Ishikawa (cell line): Measurements from ENCODE around the gene ALG11.

ENCODE experiments used
- CEBPB ChIP-seq: IDR thresholded peaks from 2 replicates; pipeline ENCODE4 v1.6.1; 2012
- CREB1 ChIP-seq: IDR thresholded peaks from 2 replicates; pipeline ENCODE4 v1.6.1; 2012; ENCODE audit warnings: low read depth
- EGR1 ChIP-seq: IDR thresholded peaks from 2 replicates; pipeline ENCODE4 v1.6.1; 2012
- EP300 ChIP-seq: IDR thresholded peaks from 2 replicates; pipeline ENCODE4 v1.6.1; 2012; ENCODE audit warnings: borderline replicate concordance
- FOXM1 ChIP-seq: IDR thresholded peaks from 2 replicates; pipeline ENCODE4 v1.6.1; 2012; ENCODE audit warnings: low read depth, borderline replicate concordance
- NFIC ChIP-seq: IDR thresholded peaks from 2 replicates; pipeline ENCODE4 v1.6.1; 2012
- RAD21 ChIP-seq: IDR thresholded peaks from 2 replicates; pipeline ENCODE4 v1.6.1; 2012; ENCODE audit warnings: low read depth
- TAF1 ChIP-seq: IDR thresholded peaks from 2 replicates; pipeline ENCODE4 v1.6.1; 2012; ENCODE audit warnings: low read depth, mild to moderate bottlenecking
- TCF12 ChIP-seq: IDR thresholded peaks from 2 replicates; pipeline ENCODE4 v1.6.1; 2012; ENCODE audit warnings: low read depth
- TEAD4 ChIP-seq: IDR thresholded peaks from 2 replicates; pipeline ENCODE4 v1.6.1; 2012
- YY1 ChIP-seq: IDR thresholded peaks from 2 replicates; pipeline ENCODE4 v1.6.1; 2012; ENCODE audit warnings: low read depth
- ZBTB7A ChIP-seq: IDR thresholded peaks from 2 replicates; pipeline ENCODE4 v1.6.1; 2012; ENCODE audit warnings: low read depth
- TF ChIP-seq, protein P1 (sequence below): IDR thresholded peaks from 2 replicates; pipeline ENCODE4 v1.6.1; 2012
- TF ChIP-seq, protein P2 (sequence below): IDR thresholded peaks from 2 replicates; pipeline ENCODE4 v1.6.1; 2012
- TF ChIP-seq, protein P3 (sequence below): IDR thresholded peaks from 2 replicates; pipeline ENCODE4 v1.6.1; 2012; ENCODE audit warnings: low read depth, mild to moderate bottlenecking

The ALG11 gene

DNA sequence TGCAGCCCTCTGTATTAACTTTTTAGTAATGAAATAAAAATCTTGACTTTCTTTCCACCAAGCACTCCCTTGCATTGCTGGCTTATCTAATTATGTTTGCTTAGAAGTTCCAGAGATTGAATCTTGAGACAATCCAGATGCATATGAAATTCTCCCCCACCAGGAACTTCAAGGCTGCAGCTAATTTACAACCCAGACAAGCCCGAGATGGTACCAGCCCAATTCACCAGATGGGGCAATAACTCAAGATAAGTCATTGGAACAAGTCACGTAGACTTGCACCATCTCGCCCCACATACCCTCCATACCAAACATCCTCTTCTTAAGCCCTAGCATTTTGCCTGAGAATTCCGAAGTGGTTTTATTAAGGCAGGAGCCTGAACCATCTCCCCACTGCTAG, 41.3 kb downstream of the ALG11 start:
- TF ChIP-seq EGR1, result no peak
- TF ChIP-seq, protein P1, sequence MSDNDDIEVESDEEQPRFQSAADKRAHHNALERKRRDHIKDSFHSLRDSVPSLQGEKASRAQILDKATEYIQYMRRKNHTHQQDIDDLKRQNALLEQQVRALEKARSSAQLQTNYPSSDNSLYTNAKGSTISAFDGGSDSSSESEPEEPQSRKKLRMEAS, result no peak
- no peak for TF ChIP-seq RAD21
- no peak for TF ChIP-seq TCF12
- no peak for TF ChIP-seq EP300
- TF ChIP-seq, protein P2, sequence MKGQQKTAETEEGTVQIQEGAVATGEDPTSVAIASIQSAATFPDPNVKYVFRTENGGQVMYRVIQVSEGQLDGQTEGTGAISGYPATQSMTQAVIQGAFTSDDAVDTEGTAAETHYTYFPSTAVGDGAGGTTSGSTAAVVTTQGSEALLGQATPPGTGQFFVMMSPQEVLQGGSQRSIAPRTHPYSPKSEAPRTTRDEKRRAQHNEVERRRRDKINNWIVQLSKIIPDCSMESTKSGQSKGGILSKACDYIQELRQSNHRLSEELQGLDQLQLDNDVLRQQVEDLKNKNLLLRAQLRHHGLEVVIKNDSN, result no peak
- TF ChIP-seq ZBTB7A, result no peak
- no peak for TF ChIP-seq FOXM1
- TF ChIP-seq, protein P3, sequence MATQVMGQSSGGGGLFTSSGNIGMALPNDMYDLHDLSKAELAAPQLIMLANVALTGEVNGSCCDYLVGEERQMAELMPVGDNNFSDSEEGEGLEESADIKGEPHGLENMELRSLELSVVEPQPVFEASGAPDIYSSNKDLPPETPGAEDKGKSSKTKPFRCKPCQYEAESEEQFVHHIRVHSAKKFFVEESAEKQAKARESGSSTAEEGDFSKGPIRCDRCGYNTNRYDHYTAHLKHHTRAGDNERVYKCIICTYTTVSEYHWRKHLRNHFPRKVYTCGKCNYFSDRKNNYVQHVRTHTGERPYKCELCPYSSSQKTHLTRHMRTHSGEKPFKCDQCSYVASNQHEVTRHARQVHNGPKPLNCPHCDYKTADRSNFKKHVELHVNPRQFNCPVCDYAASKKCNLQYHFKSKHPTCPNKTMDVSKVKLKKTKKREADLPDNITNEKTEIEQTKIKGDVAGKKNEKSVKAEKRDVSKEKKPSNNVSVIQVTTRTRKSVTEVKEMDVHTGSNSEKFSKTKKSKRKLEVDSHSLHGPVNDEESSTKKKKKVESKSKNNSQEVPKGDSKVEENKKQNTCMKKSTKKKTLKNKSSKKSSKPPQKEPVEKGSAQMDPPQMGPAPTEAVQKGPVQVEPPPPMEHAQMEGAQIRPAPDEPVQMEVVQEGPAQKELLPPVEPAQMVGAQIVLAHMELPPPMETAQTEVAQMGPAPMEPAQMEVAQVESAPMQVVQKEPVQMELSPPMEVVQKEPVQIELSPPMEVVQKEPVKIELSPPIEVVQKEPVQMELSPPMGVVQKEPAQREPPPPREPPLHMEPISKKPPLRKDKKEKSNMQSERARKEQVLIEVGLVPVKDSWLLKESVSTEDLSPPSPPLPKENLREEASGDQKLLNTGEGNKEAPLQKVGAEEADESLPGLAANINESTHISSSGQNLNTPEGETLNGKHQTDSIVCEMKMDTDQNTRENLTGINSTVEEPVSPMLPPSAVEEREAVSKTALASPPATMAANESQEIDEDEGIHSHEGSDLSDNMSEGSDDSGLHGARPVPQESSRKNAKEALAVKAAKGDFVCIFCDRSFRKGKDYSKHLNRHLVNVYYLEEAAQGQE, result no peak

DNA sequence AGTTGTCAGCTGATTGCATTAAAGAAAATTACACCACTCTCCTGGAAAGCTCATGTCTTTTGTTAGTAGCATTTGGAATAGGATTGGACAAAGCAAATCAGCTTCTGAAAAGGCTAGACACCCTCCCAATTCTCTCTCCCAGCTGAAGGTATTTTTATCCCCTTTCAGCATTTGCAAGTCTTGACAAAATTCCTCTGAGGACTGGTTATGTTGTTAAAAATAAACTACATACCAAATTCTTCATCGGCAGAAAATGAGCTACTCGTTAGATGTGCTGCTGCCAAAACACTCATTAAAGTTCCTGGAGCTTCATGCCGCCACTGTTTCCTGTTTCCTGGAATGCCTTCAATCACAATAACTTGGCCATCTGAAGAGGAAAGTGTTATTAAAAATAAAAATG, 49.4 kb downstream of the ALG11 start:
- TF ChIP-seq FOXM1 (no peak), RAD21 (no peak), CREB1 (no peak), TEAD4 (0 out of 2 replicates have a peak, but pooled peaks have one; percentile 23), TAF1 (no peak), EGR1 (no peak)

DNA sequence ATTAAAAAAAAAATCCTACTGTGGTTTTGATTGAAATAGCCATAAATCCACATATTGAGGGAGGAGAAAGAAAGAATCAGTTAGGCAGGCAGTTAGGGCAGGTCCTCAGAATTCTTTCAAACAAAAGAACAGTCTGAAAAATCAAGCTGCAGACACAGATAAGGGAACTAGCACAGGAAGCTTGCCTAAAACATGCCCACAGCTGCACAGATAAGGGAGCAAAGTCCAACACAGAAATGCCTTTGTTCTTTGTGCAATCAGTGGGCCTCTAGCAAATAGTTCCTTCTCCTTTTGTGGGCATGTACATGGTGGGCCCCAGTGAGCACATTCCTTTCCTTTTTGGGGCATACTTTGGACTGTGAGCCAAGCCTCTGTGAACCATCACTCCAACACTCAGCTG, 55.0 kb downstream of the ALG11 start:
- TF ChIP-seq EP300 (no peak), RAD21 (no peak), NFIC (no peak), TCF12 (no peak), YY1 (no peak), FOXM1 (no peak), TEAD4 (no peak), CEBPB (no peak)
- TF ChIP-seq, protein P2, result no peak

DNA sequence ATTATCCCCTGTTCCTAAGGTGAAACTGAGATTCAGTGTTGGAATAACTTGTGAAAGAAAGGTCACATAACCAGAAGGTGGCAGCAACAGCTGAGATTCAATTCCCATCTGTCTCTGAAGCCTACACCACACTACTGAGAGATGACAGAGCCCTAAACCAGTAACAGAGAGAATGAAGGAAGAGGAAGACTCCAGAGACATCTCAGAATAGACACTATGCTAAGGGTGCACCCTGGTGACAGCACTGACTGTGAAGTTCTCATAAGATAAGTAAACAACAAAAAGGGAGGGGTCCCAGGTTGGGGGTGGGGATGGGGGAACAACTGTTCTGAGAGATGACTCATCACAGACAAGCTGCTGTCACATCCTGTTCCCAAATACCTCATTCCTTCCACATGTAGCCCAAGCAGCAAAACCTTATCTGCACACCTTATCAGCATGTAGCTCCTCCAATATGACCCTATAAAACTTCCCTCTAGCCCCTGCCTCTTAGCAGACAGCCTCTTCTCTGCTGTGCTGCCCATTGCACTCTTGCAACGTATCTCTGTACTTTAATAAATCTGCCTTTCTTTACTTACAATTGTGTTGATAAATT, 58.8 kb downstream of the ALG11 start:
- TF ChIP-seq RAD21 (peak; percentile 68), NFIC (no peak)
